ENCODE data around the gene KIAA1671. TPM values are rescaled to one million over a fixed set of nuclear protein-coding genes. Genes with fewer than 3 reads are reported as not detected.

The KIAA1671 gene
- total RNA-seq, 1 experiment from 2014 or later: 7.5 TPM

- no peak for DNase-seq (ENCODE audit: extremely low read depth, low read depth)
Observed at GRCh38 chr22:25007444-25008106, 55.1 kb downstream of the KIAA1671 start.

- no peak for DNase-seq (ENCODE audit: extremely low read depth, low read depth)
Observed at GRCh38 chr22:25008666-25009065, 56.1 kb downstream of the KIAA1671 start.

DNA sequence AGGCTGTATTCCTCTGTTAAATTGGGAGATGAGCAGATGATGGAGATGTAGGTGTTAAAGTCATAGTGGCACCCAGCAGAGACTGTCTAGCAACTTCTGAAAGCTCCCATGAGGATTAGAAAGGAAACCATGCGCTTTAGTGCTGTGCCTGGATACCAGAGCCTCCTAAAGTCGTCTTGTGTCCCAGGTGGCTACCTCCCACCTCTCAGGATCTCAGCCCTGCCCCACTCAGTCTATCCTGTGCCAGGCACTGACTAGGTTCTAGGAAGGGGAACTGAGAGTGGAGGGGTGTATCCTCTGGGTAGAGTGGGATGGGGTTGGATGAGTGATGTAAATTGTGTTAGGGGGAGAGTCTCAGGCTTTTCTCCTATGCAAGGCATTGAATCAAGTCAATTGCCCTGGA, 60.2 kb downstream of the KIAA1671 start:
- no peak for DNase-seq (ENCODE audit: extremely low read depth, low read depth)

GRCh38 chr22:25013607-25014006, 61.1 kb downstream of the KIAA1671 start:
- DNase-seq (ENCODE audit: extremely low read depth, low read depth): no peak

- no peak for DNase-seq (ENCODE audit: extremely low read depth, low read depth)
Observed at GRCh38 chr22:25014896-25015755, 62.6 kb downstream of the KIAA1671 start.

DNA sequence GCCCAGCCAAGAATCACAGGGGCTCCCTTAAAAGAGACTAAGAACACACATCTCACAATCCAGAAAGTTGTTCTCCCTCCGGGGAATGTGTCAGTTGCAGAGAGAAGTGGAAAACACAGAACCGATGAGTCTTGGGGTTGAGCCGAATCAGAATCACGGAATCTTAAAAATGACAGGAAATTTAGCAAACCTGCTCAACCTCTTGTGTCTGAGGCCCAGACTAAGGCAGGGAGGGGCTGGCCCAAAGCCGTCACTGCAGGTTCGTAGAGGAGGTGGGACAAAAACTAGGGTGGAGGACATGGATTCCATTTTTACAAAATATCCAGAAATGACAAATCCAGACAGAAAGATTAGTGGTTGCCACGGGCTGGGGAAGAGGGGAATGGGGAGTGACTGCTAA, 63.8 kb downstream of the KIAA1671 start:
- no peak for DNase-seq (ENCODE audit: extremely low read depth, low read depth)

- DNase-seq (ENCODE audit: extremely low read depth, low read depth): no peak
Observed at GRCh38 chr22:25018009-25018408, 65.5 kb downstream of the KIAA1671 start.

- no peak for DNase-seq (ENCODE audit: extremely low read depth, low read depth)
Observed at GRCh38 chr22:25019427-25020184, 67.1 kb downstream of the KIAA1671 start.

DNA sequence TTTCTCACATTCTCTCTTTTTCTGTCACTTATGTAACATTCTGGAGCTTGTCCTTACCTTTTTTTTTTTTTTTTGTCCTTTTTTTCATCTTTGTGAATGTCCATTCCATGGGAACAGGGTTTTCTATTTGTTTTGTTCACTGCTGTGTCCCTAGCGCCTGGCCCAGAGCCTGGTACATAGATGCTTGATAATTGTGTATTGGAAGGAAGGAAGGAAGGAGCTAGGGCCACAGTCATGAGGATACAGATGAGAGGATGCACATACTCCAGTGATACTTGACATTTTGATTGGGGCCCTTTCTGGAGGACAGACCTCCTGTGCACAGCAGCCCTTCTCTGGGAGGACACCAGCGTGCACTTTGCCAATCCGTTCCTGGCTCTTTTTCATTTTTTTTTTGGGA, 68.9 kb downstream of the KIAA1671 start:
- no peak for DNase-seq (ENCODE audit: extremely low read depth, low read depth)

DNA sequence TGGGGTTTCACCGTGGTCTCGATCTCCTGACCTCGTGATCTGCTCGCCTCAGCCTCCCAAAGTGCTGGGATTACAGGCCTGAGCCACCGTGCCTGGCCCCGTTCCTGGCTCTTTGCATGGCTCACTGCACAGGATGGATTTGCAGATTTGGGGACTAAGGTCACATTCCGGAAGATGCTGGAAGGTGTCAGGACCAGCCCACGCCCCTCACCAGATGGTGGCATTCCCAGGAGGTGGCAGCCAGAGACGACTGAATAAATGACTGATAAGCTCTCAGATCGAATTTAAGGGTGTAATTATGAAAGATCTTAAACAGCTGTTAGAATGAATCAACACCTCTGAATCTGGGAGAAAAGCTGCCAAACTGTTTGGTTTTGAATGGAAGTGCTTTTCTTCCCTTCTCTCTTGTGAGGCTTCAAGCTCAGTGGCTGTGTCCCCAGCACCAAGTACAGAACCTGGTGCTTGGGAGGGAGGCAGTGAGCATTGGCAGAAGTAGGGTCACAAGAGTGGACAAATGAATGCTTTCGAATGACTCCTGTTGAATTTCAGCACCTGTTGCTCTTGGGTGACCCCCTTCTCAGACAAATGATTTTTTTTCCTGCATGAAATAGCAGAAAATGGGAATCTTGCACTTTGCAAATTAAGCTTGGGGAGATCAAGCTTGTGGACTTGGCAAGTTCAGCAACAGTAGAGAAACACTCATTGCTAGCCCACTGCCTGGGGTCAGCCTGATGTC, 69.6 kb downstream of the KIAA1671 start:
- no peak for DNase-seq (ENCODE audit: extremely low read depth, low read depth)

DNA sequence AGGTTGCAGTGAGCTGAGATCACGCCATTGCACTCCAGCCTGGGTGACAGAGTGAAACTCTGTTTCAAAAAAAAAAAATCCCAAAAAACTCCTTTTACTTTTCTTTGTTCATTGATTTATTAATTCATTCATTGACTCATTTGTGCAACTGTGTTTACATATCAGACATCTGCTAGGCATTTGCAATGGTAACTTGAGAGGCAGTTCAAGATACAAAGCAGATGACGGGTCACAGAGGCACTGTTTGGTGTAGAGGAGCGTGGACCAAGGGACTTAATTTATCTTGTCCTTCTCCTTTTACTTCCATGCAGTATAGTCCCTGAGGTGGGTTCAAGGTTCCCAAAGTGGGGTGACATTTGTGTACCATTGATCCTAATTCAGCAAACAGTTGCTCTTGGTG, 71.4 kb downstream of the KIAA1671 start:
- DNase-seq (ENCODE audit: extremely low read depth, low read depth): no peak

GRCh38 chr22:25024895-25025294, 72.4 kb downstream of the KIAA1671 start:
- DNase-seq (ENCODE audit: extremely low read depth, low read depth): no peak

- no peak for DNase-seq (ENCODE audit: extremely low read depth, low read depth)
Observed at GRCh38 chr22:25025491-25026400, 73.2 kb downstream of the KIAA1671 start.

GRCh38 chr22:25027043-25027906, 74.8 kb downstream of the KIAA1671 start:
- no peak for DNase-seq (ENCODE audit: extremely low read depth, low read depth)

DNA sequence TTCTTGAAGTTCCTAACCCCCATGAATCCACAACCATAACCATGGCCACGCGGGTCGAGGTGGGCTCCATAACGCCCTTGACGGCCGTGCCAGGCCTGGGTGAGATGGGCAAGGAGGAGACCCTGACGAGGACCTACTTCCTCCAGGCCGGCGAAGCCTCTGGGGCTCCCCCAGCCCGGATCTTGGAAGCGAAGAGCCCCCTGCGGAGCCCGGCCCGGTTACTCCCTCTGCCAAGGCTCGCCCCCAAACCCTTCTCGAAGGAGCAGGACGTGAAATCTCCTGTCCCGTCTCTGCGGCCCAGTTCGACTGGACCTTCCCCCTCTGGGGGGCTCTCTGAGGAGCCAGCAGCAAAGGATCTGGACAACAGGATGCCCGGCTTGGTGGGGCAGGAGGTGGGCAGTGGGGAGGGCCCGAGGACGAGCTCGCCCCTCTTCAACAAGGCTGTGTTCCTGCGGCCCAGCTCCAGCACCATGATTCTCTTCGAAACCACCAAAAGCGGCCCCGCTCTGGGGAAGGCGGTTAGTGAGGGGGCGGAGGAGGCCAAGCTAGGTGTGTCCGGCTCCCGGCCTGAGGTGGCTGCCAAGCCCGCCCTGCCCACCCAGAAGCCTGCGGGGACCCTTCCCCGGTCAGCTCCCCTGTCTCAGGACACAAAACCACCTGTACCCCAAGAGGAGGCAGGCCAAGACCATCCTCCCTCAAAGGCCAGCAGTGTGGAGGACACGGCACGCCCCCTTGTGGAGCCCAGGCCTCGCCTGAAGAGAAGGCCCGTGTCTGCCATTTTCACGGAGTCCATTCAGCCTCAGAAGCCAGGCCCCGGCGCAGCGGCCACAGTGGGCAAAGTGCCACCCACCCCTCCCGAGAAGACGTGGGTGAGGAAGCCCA, 75.7 kb downstream of the KIAA1671 start:
- DNase-seq (ENCODE audit: extremely low read depth, low read depth): peak; percentile 46

- no peak for DNase-seq (ENCODE audit: extremely low read depth, low read depth)
Observed at GRCh38 chr22:25028841-25029141, 76.3 kb downstream of the KIAA1671 start.

DNA sequence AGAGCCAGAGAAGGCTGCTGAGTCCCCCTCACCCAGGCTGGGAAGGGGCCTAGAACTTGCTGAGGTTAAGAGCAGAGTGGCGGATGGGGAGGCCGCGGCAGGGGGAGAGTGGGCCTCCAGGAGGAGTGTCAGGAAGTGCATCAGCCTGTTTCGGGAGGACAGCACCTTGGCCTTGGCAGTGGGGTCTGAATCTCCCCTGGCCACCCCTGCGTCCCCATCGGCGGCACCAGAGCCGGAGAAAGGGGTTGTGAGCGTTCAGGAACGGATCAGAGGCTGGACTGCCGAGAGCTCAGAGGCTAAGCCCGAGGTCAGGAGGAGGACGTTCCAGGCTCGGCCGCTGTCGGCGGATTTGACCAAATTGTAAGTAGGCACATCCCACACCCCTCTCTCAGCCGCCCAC, 76.7 kb downstream of the KIAA1671 start:
- DNase-seq (ENCODE audit: extremely low read depth, low read depth): no peak

GRCh38 chr22:25030636-25031035, 78.1 kb downstream of the KIAA1671 start:
- DNase-seq (ENCODE audit: extremely low read depth, low read depth): no peak

Data from NCI-H460 (cell line).